ENCODE measurements around the gene FHIT.

DNA sequence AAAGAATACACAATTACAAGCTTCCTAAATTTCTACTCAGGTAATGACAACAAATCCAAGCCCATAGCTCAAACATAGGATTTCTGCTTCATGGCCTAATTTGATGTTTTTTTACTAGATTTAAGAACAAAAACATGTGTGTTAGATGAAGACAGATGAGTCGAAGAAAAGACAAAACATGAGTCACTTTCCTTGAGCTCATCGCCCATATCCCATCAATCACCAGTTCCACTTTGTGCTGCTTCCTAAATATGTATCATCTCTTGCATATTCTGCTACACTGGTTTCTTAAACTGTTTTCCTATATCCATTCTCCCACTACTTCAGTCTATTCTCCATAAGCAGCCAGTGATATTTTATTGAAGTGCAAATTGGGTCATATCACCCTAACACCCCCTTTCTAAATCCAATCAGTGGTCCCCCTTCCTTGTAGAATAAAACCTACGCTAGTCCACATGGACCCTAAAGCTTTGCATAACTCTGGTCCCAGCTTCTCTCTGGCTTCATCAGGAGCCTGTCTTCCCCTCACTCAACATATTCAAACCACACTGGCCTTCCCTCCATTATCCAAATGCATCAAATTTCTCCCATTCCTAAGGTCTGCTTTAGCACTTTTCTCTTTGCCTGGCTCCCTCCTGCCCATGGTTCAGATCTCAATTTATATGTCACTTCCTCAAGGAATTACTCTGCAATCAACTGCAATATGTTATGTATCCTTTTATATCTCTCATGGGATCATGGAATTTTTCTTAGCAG is 1033.9 kb downstream of the FHIT start:
- no peak for TF ChIP-seq CTCF (IDR thresholded peaks at IDR 0.05; ENCODE audit: low read depth, low read length, poor library complexity, severe bottlenecking)
- TF ChIP-seq EZH2phosphoT487 (IDR thresholded peaks at IDR 0.05; ENCODE audit: borderline replicate concordance, low read length): no peak
